ENCODE data around the gene PNPLA1. TPM values are rescaled to one million over a fixed set of nuclear protein-coding genes. Genes with fewer than 3 reads are reported as not detected.

Gene PNPLA1
- total and polyA plus RNA-seq, 8 donors = 0.38 to 2.2 (median 0.60) TPM; not detected in 4

DNA sequence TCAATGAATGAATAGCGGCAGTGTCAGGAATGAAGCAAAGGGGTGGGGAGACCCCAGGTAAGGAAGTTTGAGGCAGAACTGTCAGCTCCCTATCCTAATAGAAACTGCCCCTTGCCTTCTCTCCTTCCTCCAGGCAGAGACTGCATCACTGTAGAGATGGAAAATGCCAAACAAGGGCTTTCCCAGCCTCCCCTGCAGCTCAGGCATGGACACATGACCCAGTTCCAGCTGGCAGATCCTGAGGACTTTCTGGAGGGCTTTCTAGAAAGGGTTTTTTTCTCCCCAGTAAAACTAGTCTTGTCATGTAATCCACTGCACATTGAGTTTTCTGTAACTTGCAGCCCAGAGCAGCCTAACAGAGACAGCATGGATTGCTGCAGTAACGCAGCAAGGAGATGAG is 17.9 kb upstream of the PNPLA1 start:
- Histone ChIP-seq H3K9me3 (peaks cover 0 to 5% (median 3%) of the 10 kb centered on the region in 4 donors), H3K36me3 (peaks cover 0 to 2% (median 0%) of the 10 kb centered on the region in 4 donors), H3K27ac (no peak overlapping the region), H3K27me3 (no peaks in the 10 kb centered on the region), H3K4me3 (no peak overlapping the region), H3K4me1 (no peaks in the 10 kb centered on the region)
- WGBS, 5 donors = 95 to 100% (median 97%) methylated on average over 2 of the region's 2 CpGs
- TF ChIP-seq EP300 (IDR thresholded peaks at IDR 0.05) = no peak
- no peak for TF ChIP-seq POLR2AphosphoS5 (IDR thresholded peaks at IDR 0.05)
- TF ChIP-seq, protein P1, sequence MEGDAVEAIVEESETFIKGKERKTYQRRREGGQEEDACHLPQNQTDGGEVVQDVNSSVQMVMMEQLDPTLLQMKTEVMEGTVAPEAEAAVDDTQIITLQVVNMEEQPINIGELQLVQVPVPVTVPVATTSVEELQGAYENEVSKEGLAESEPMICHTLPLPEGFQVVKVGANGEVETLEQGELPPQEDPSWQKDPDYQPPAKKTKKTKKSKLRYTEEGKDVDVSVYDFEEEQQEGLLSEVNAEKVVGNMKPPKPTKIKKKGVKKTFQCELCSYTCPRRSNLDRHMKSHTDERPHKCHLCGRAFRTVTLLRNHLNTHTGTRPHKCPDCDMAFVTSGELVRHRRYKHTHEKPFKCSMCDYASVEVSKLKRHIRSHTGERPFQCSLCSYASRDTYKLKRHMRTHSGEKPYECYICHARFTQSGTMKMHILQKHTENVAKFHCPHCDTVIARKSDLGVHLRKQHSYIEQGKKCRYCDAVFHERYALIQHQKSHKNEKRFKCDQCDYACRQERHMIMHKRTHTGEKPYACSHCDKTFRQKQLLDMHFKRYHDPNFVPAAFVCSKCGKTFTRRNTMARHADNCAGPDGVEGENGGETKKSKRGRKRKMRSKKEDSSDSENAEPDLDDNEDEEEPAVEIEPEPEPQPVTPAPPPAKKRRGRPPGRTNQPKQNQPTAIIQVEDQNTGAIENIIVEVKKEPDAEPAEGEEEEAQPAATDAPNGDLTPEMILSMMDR (IDR thresholded peaks at IDR 0.05) = no peak
- no peak for TF ChIP-seq POLR2A (IDR thresholded peaks at IDR 0.05)
- DNase-seq = no peak
- intact Hi-C loops (cut with DNase I; ENCODE audit: low total_unique reads) = no loop called here

DNA sequence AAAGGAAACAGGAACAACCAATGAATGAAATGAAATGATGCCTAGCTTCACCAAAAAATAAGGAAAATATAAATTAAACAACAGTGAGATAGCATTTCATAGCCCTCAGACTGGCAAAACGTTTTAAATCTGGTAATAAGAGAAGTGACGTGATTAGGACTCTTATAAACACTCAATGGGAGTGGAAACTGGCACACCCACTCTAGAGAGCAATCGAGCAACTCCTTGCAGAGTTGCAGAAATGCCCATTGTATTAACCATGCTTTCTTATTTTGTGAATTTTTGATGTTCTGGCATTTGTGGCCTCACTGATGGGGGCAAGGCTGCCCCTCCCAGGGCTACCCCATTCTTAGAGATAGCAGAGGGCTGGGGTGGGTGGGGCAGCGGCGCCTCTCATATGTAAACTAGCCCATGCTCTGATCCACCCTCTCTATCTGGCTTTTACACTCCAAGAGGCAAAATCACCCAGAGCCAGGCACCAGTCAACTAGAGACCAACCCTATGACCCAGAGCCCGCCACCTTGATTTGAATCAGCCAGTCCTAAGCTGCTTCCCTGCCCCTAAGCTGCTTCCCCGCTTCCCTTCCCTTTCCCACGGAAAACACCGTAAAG is 6.4 kb upstream of the PNPLA1 start:
- TF ChIP-seq EP300 (IDR thresholded peaks at IDR 0.05) = no peak
- Histone ChIP-seq H3K36me3 (no peaks in the 10 kb centered on the region), H3K27me3 (peaks cover 0 to 13% (median 0%) of the 10 kb centered on the region in 3 donors), H3K9me3 (peaks cover 0 to 10% (median 10%) of the 10 kb centered on the region in 4 donors), H3K4me1 (peaks cover 0 to 4% (median 1%) of the 10 kb centered on the region in 4 donors), H3K4me3 (no peak overlapping the region), H3K27ac (no peak overlapping the region)
- intact Hi-C loops (cut with DNase I; ENCODE audit: low total_unique reads) = no loop called here
- 49 to 67% (median 62%) methylated on average over 9 of the region's 9 CpGs for WGBS, 5 donors
- no peak for DNase-seq

DNA sequence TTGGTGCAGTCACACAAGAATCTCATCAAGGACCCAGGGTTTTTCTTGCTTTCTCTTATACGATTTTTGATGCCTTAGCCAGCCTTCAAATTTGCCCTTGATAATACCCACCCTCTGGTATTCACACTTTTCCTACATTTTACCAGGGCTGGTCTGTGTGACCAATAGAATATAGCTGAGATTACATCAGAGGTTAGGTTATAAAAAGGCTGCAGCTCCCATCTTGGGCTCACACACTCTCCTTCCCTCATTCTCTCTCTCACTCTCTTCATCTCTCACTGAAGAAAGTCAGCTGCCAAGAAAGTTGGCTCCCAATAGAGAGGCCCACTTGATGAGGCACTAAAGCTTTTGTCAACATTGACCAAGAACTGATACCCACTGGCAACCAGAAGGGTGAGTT is 4.1 kb upstream of the PNPLA1 start:
- TF ChIP-seq, protein P1 (IDR thresholded peaks at IDR 0.05) = no peak
- no peak for TF ChIP-seq POLR2A (IDR thresholded peaks at IDR 0.05)
- TF ChIP-seq POLR2AphosphoS5 (IDR thresholded peaks at IDR 0.05) = no peak
- TF ChIP-seq EP300 (IDR thresholded peaks at IDR 0.05) = no peak
- H3K27me3 ChIP-seq = peaks cover 0 to 24% (median 8%) of the 10 kb centered on the region in 3 donors
- H3K4me3 ChIP-seq = no peak overlapping the region
- 83 to 93% (median 89%) methylated on average over 1 of the region's 1 CpG for WGBS, 5 donors
- H3K27ac ChIP-seq = no peak overlapping the region
- peaks cover 0 to 12% (median 8%) of the 10 kb centered on the region in 4 donors for H3K4me1 ChIP-seq
- peaks cover 0 to 10% (median 10%) of the 10 kb centered on the region in 4 donors for H3K9me3 ChIP-seq
- no peak for DNase-seq
- no peaks in the 10 kb centered on the region for H3K36me3 ChIP-seq
- intact Hi-C loops (cut with DNase I; ENCODE audit: low total_unique reads) = no loop called here

DNA sequence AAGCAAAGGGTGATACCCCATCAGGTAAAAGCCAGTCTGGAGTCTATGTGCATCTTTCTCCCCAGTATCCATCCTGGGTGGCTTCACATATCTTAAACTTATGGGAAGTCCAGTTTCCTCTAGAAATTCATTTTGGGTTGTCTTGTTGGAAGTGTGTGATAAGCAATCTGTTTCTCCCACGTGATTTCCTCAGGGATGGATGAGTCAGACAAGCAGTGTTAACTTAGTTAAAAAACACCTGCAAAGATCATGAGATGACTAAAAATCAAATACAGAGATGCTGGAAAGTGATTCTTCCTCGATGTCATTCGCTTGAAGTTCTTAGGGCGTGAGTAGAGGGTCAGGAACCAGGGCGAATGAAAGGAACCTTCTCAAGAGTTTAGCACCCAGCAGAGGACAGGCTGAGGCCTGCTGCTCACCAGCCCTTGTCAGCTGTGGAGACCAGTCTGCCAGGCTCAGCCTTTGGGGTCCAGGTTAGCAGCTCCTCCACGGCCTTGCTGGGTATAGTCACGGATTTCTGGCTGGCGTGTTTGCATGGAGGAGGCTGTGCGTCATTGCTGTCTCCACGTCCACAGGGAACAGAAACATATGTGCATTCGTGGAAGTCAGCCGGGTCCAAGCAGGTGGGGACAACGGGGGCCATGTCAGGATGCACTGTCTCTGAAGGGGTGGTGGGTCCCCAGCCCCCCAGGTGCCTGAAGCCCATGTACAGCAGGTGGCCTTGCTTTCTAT is 2.8 kb upstream of the PNPLA1 start:
- Histone ChIP-seq H3K4me1 (peaks cover 0 to 12% (median 8%) of the 10 kb centered on the region in 4 donors), H3K27me3 (peaks cover 0 to 31% (median 8%) of the 10 kb centered on the region in 3 donors), H3K9me3 (peaks cover 0 to 10% (median 10%) of the 10 kb centered on the region in 4 donors), H3K36me3 (no peaks in the 10 kb centered on the region), H3K27ac (no peak overlapping the region), H3K4me3 (no peak overlapping the region)
- 87 to 92% (median 89%) methylated on average over 13 of the region's 13 CpGs for WGBS, 5 donors
- intact Hi-C loops (cut with DNase I; ENCODE audit: low total_unique reads) = no loop called here
- DNase-seq = no peak
- TF ChIP-seq POLR2A (IDR thresholded peaks at IDR 0.05) = no peak
- TF ChIP-seq, protein P1 (IDR thresholded peaks at IDR 0.05) = no peak
- no peak for TF ChIP-seq POLR2AphosphoS5 (IDR thresholded peaks at IDR 0.05)
- no peak for TF ChIP-seq EP300 (IDR thresholded peaks at IDR 0.05)

Measured in stomach (tissue), 9 donors.